Hepatocyte (in vitro differentiated cells): ENCODE results near the gene KCNQ1.

ENCODE experiments used
- CTCF ChIP-seq: fragments of 200-600 bp; sonication (generic); IDR thresholded peaks from 2 replicates; pipeline ENCODE4 v1.5.1; 2016; ENCODE audit warnings: antibody characterized with exemption, mild to moderate bottlenecking; ENCODE audit not compliant: poor library complexity
- EZH2 ChIP-seq: fragments of 200-600 bp; sonication (generic); IDR thresholded peaks from 2 replicates; pipeline ENCODE4 v1.6.1; 2016; ENCODE audit warnings: antibody characterized with exemption, mild to moderate bottlenecking, borderline replicate concordance
- EZH2phosphoT487 ChIP-seq: fragments of 200-600 bp; sonication (generic); IDR thresholded peaks from one replicate; pipeline ENCODE4 v1.6.1; 2018; ENCODE audit warnings: antibody characterized with exemption, mild to moderate bottlenecking, low read depth, moderate library complexity; ENCODE audit not compliant: unreplicated experiment, severe bottlenecking

GRCh38 chr11:2572491-2573239 is 127.9 kb downstream of the KCNQ1 start:
- no peak for TF ChIP-seq EZH2
- no peak for TF ChIP-seq EZH2phosphoT487
- TF ChIP-seq CTCF: no peak
